Endothelial cell of umbilical vein (primary cell): ENCODE measurements around the gene ZBTB7C.

Experiments
- CTCF ChIP-seq, 2 donors: IDR thresholded peaks; 1 replicate in 1 of 2; 2 replicates in 1 of 2; pipeline ENCODE4 v1.5.1; 2011; ENCODE audit warnings: low read length in 2 of 2, mild to moderate bottlenecking in 2 of 2, moderate library complexity in 2 of 2, control low read depth in 1 of 2, inconsistent platforms in 1 of 2, low read depth in 1 of 2; ENCODE audit not compliant: insufficient read depth in 1 of 2; ENCODE audit errors: extremely low read depth in 1 of 2
- EZH2 ChIP-seq: IDR thresholded peaks from 2 replicates; pipeline ENCODE4 v1.6.1; 2012; ENCODE audit warnings: borderline replicate concordance, low read depth, mild to moderate bottlenecking, moderate library complexity, low read length, inconsistent platforms; ENCODE audit not compliant: severe bottlenecking
- GATA2 ChIP-seq: IDR thresholded peaks from 2 replicates; pipeline ENCODE4 v1.7.0; 2011; ENCODE audit warnings: low read depth, mild to moderate bottlenecking, moderate library complexity, mixed read lengths, low read length; ENCODE audit not compliant: insufficient read length, insufficient read depth
- MAX ChIP-seq: IDR thresholded peaks from 2 replicates; pipeline ENCODE4 v1.6.1; 2011; ENCODE audit not compliant: insufficient read depth, insufficient read length
- MYC ChIP-seq: IDR thresholded peaks from one replicate; pipeline ENCODE4 v1.6.1; 2011; ENCODE audit warnings: mild to moderate bottlenecking, low read depth, low read length
- POLR2A ChIP-seq: IDR thresholded peaks from 2 replicates; pipeline ENCODE4 v1.6.1; 2012; ENCODE audit warnings: low read depth, mild to moderate bottlenecking, control low read depth, low read length
- POLR2AphosphoS5 ChIP-seq: IDR thresholded peaks from 2 replicates; pipeline ENCODE4 v1.6.1; 2012; ENCODE audit warnings: low read depth, mild to moderate bottlenecking, control low read depth, low read length, moderate library complexity; ENCODE audit not compliant: insufficient read depth

- no peak for TF ChIP-seq CTCF (IDR thresholded peaks at IDR 0.05; ENCODE audit: extremely low read depth in 1 of 2, insufficient read depth in 1 of 2, low read depth in 1 of 2, low read length in 2 of 2)
- TF ChIP-seq MAX: no peak
- no peak for TF ChIP-seq POLR2A
- TF ChIP-seq POLR2AphosphoS5: no peak
- TF ChIP-seq EZH2: no peak
- no peak for TF ChIP-seq MYC
- no peak for TF ChIP-seq GATA2
These were observed 216.6 kb downstream of the ZBTB7C start for GRCh38 chr18:48192542-48192941.
